H7 (cell line): ENCODE measurements around the gene RPS27L. TPM values are rescaled to one million over a fixed set of nuclear protein-coding genes. Genes with fewer than 3 reads are reported as not detected.
A peak's percentile ranks its signal among the peaks of the same experiment; 100 is the strongest.

Source experiments
- DNase-seq: peaks from one replicate; pipeline ENCODE4 v3.0.0; 2012
- H3K27me3 ChIP-seq: 2 replicates; pipeline ENCODE4 v1.6.0; 2011; ENCODE audit warnings: mild to moderate bottlenecking, low read length; ENCODE audit not compliant: control insufficient read depth, insufficient read depth
- H3K36me3 ChIP-seq: replicated peaks from 2 replicates; pipeline ENCODE4 v1.5.1; 2011; ENCODE audit warnings: low read length; ENCODE audit not compliant: control insufficient read depth, insufficient read depth
- H3K4me3 ChIP-seq: 2 replicates; pipeline ENCODE4 v1.5.1; 2011; ENCODE audit warnings: low read depth, mild to moderate bottlenecking, control low read depth, low read length, moderate library complexity; ENCODE audit not compliant: insufficient read depth
- total RNA-seq: library from RNA; depleted of rRNA; stranded (reverse); fragments of >200 nt; shearing (Covaris generic); gene quantifications from 2 replicates; pipeline ENCODE4 v1.2.3, GENCODE V29; 2014

Gene RPS27L
- total RNA-seq, 1 experiment from 2014 or later, result 26.9 TPM

GRCh38 chr15:63135281-63135680 lies 22.0 kb downstream of the RPS27L start:
- H3K36me3 ChIP-seq, result no peaks in the 10 kb centered on the region
- DNase-seq, result no peak
- H3K4me3 ChIP-seq, result no peak overlapping the region
- no peaks in the 10 kb centered on the region for H3K27me3 ChIP-seq

GRCh38 chr15:63134245-63134985 lies 22.9 kb downstream of the RPS27L start:
- no peak for DNase-seq

GRCh38 chr15:63133786-63134185 lies 23.5 kb downstream of the RPS27L start:
- Histone ChIP-seq H3K27me3 (no peaks in the 10 kb centered on the region), H3K4me3 (no peak overlapping the region), H3K36me3 (no peaks in the 10 kb centered on the region; the same call in 1 of the 2 replicates)
- DNase-seq, result no peak

More at GRCh38 chr15:63134245-63134985, 22.9 kb downstream of the RPS27L start:
- H3K4me3 ChIP-seq, result no peak overlapping the region
- H3K36me3 ChIP-seq, result no peaks in the 10 kb centered on the region; the same call in 1 of the 2 replicates
- H3K27me3 ChIP-seq, result no peaks in the 10 kb centered on the region

GRCh38 chr15:63126726-63127125 lies 30.6 kb downstream of the RPS27L start:
- no peak for DNase-seq
- Histone ChIP-seq H3K36me3 (no peaks in the 10 kb centered on the region; the same call in 1 of the 2 replicates), H3K27me3 (no peaks in the 10 kb centered on the region), H3K4me3 (no peak overlapping the region)

GRCh38 chr15:63124506-63124905 lies 32.8 kb downstream of the RPS27L start:
- H3K27me3 ChIP-seq, result no peaks in the 10 kb centered on the region
- DNase-seq, result no peak

GRCh38 chr15:63122002-63122875 lies 35.0 kb downstream of the RPS27L start:
- peak; percentile 97 for DNase-seq
- Histone ChIP-seq H3K4me3 (peak overlapping the region; percentile 86), H3K27me3 (no peaks in the 10 kb centered on the region), H3K36me3 (no peaks in the 10 kb centered on the region)

More at GRCh38 chr15:63124506-63124905, 32.8 kb downstream of the RPS27L start:
- no peaks in the 10 kb centered on the region; the same call in 1 of the 2 replicates for H3K36me3 ChIP-seq
- H3K4me3 ChIP-seq, result no peak overlapping the region

GRCh38 chr15:63121382-63122001 lies 35.8 kb downstream of the RPS27L start, which contains the start of gene LACTB:
TSS of gene LACTB (plus strand) at chr15:63121861. CDS start at chr15:63121872, 11 bp downstream.
- H3K4me3 ChIP-seq, result peak within 1 kb of the TSS; percentile 86
- no peaks in the 10 kb centered on the region for H3K36me3 ChIP-seq
- DNase-seq, result peak; percentile 91
- H3K27me3 ChIP-seq, result no peaks in the 10 kb centered on the region

GRCh38 chr15:63118854-63119253 lies 38.4 kb downstream of the RPS27L start:
- H3K36me3 ChIP-seq, result no peaks in the 10 kb centered on the region
- no peaks in the 10 kb centered on the region for H3K27me3 ChIP-seq
- no peak for DNase-seq
- H3K4me3 ChIP-seq, result no peak overlapping the region

- Histone ChIP-seq H3K36me3 (no peaks in the 10 kb centered on the region), H3K27me3 (no peaks in the 10 kb centered on the region), H3K4me3 (no peak overlapping the region)
- no peak for DNase-seq
These were observed 42.8 kb downstream of the RPS27L start for GRCh38 chr15:63114465-63114864.

- Histone ChIP-seq H3K36me3 (no peaks in the 10 kb centered on the region), H3K27me3 (no peaks in the 10 kb centered on the region)
- no peak for DNase-seq
These were observed 44.4 kb downstream of the RPS27L start for GRCh38 chr15:63112871-63113270.

GRCh38 chr15:63111481-63111880 lies 45.8 kb downstream of the RPS27L start:
- Histone ChIP-seq H3K36me3 (no peaks in the 10 kb centered on the region), H3K27me3 (no peaks in the 10 kb centered on the region), H3K4me3 (no peak overlapping the region)
- no peak for DNase-seq

More at GRCh38 chr15:63112871-63113270, 44.4 kb downstream of the RPS27L start:
- H3K4me3 ChIP-seq, result no peak overlapping the region

GRCh38 chr15:63110428-63111026 lies 46.8 kb downstream of the RPS27L start:
- no peaks in the 10 kb centered on the region for H3K36me3 ChIP-seq

GRCh38 chr15:63109920-63110319 lies 47.4 kb downstream of the RPS27L start:
- DNase-seq, result no peak
- H3K36me3 ChIP-seq, result no peaks in the 10 kb centered on the region
- H3K27me3 ChIP-seq, result no peaks in the 10 kb centered on the region
- H3K4me3 ChIP-seq, result no peak overlapping the region

More at GRCh38 chr15:63110428-63111026, 46.8 kb downstream of the RPS27L start:
- H3K4me3 ChIP-seq, result no peak overlapping the region
- no peaks in the 10 kb centered on the region for H3K27me3 ChIP-seq
- DNase-seq, result no peak

- no peak for DNase-seq
- no peaks in the 10 kb centered on the region for H3K27me3 ChIP-seq
- no peaks in the 10 kb centered on the region for H3K36me3 ChIP-seq
- no peak overlapping the region for H3K4me3 ChIP-seq
These were observed 47.8 kb downstream of the RPS27L start for GRCh38 chr15:63109498-63109897.
